K562 (cell line): ENCODE results near the gene ZMYM4. TPM values are rescaled to one million over a fixed set of nuclear protein-coding genes. Genes with fewer than 3 reads are reported as not detected.

Source experiments
- CTBP1 ChIP-seq: fragments of 450-650 bp; IDR thresholded peaks from 2 replicates; pipeline ENCODE4 v1.6.1; 2016; ENCODE audit warnings: borderline replicate concordance
- DNMT1 ChIP-seq: fragments of 450-650 bp; IDR thresholded peaks from 2 replicates; pipeline ENCODE4 v1.6.1; 2016; ENCODE audit warnings: antibody characterized with exemption, mild to moderate bottlenecking
- EP300 ChIP-seq: IDR thresholded peaks from 2 replicates; pipeline ENCODE4 v1.6.1; 2012; ENCODE audit warnings: low read length, improper control_type of control experiment
- ESRRB ChIP-seq: fragments of 250-450 bp; sonication (Bioruptor Pico); IDR thresholded peaks from 2 replicates; pipeline ENCODE4 v1.5.0; 2020; ENCODE audit warnings: mild to moderate bottlenecking, moderate library complexity, borderline replicate concordance
- ETV1 ChIP-seq: fragments of 450-650 bp; conservative IDR thresholded peaks from 2 replicates; pipeline ENCODE4 v1.6.1; 2016; ENCODE audit warnings: missing genetic modification characterization, control low read depth, low read depth, missing compliant biosample characterization
- FOXK2 ChIP-seq, 2 experiments: fragments of 450-650 bp; IDR thresholded peaks in 1 of 2; conservative IDR thresholded peaks in 1 of 2; 2 replicates each; pipeline ENCODE4 v1.6.1; 2016; ENCODE audit warnings: low read depth in 2 of 2, mild to moderate bottlenecking in 1 of 2
- HDAC3 ChIP-seq: fragments of 450-650 bp; IDR thresholded peaks from 2 replicates; pipeline ENCODE4 v1.6.1; 2018; ENCODE audit warnings: borderline replicate concordance, mild to moderate bottlenecking, moderate library complexity; ENCODE audit not compliant: partially characterized antibody
- HMG20B ChIP-seq: fragments of 250-450 bp; sonication (Bioruptor Pico); IDR thresholded peaks from 2 replicates; pipeline ENCODE4 v1.5.0; 2021; ENCODE audit warnings: mild to moderate bottlenecking
- JUND ChIP-seq, 2 experiments: IDR thresholded peaks; 2 replicates in 1 of 2; 3 replicates in 1 of 2; pipeline ENCODE4 v1.6.1; 2011; ENCODE audit warnings: borderline replicate concordance in 2 of 2, low read depth in 2 of 2, low read length in 2 of 2, improper control_type of control experiment in 1 of 2, missing biosample characterization in 1 of 2, missing genetic modification characterization in 1 of 2, missing genetic modification reagents in 1 of 2
- L3MBTL2 ChIP-seq: fragments of 450-650 bp; IDR thresholded peaks from 2 replicates; pipeline ENCODE4 v1.6.1; 2016; ENCODE audit warnings: mild to moderate bottlenecking, moderate library complexity
- MYBL2 ChIP-seq, 2 experiments: fragments of 450-650 bp in 1 of 2; sonication (generic) in 1 of 2; formaldehyde crosslinking in 1 of 2; IDR thresholded peaks; 2 replicates each; pipeline versions ENCODE4 v1.6.1 to v1.8.1; 2017 to 2022; ENCODE audit warnings: borderline replicate concordance in 1 of 2, inconsistent platforms in 1 of 2, low read depth in 1 of 2, mild to moderate bottlenecking in 1 of 2, missing genetic modification reagents in 1 of 2, moderate library complexity in 1 of 2
- MYC ChIP-seq, 2 experiments: fragments of 250-450 bp in 1 of 2; sonication (Bioruptor Pico) in 1 of 2; IDR thresholded peaks; 2 replicates each; pipeline versions ENCODE4 v1.5.1 to v1.6.1; 2012 to 2021; ENCODE audit warnings: low read depth in 2 of 2, borderline replicate concordance in 1 of 2, improper control_type of control experiment in 1 of 2, low read length in 1 of 2, mild to moderate bottlenecking in 1 of 2, moderate library complexity in 1 of 2
- NCOA4 ChIP-seq: fragments of 450-650 bp; IDR thresholded peaks from 2 replicates; pipeline ENCODE4 v1.6.1; 2018; ENCODE audit warnings: mild to moderate bottlenecking; ENCODE audit not compliant: partially characterized antibody
- NCOR1 ChIP-seq: fragments of 450-650 bp; IDR thresholded peaks from 2 replicates; pipeline ENCODE4 v1.6.1; 2016; ENCODE audit warnings: mild to moderate bottlenecking, moderate library complexity
- PTTG1 ChIP-seq: fragments of 450-650 bp; IDR thresholded peaks from 2 replicates; pipeline ENCODE4 v1.6.1; 2016; ENCODE audit warnings: low read depth, mild to moderate bottlenecking, missing genetic modification characterization, missing compliant biosample characterization
- RNF219 ChIP-seq: fragments of 250-450 bp; sonication (Bioruptor Pico); IDR thresholded peaks from 2 replicates; pipeline ENCODE4 v1.5.0; 2022; ENCODE audit warnings: mild to moderate bottlenecking
- SMARCE1 ChIP-seq: fragments of 450-650 bp; IDR thresholded peaks from 2 replicates; pipeline ENCODE4 v1.7.1; 2016; ENCODE audit warnings: mild to moderate bottlenecking
- SOX6 ChIP-seq: fragments of 450-650 bp; IDR thresholded peaks from 2 replicates; pipeline ENCODE4 v1.6.1; 2014; ENCODE audit warnings: mild to moderate bottlenecking
- SRSF1 ChIP-seq: fragments of 200-400 bp; formaldehyde crosslinking; IDR thresholded peaks from 2 replicates; pipeline ENCODE4 v1.6.1; 2017; ENCODE audit warnings: mild to moderate bottlenecking, low read depth, low read length, moderate library complexity
- ZNF134 ChIP-seq: fragments of 250-450 bp; sonication (Bioruptor Pico); conservative IDR thresholded peaks from 2 replicates; pipeline ENCODE4 v1.4.0; 2020
- ZNF146 ChIP-seq: IDR thresholded peaks from one replicate; pipeline ENCODE4 v1.6.1; 2018; ENCODE audit warnings: missing compliant biosample characterization; ENCODE audit not compliant: unreplicated experiment
- ZNF175 ChIP-seq: fragments of 200-800 bp; sonication (Bioruptor generic); IDR thresholded peaks from 2 replicates; pipeline ENCODE4 v1.6.1; 2016; ENCODE audit warnings: low read depth, mild to moderate bottlenecking, missing genetic modification characterization, missing compliant biosample characterization
- ZNF239 ChIP-seq: fragments of 250-450 bp; sonication (Bioruptor Pico); IDR thresholded peaks from 2 replicates; pipeline ENCODE4 v1.4.0; 2020; ENCODE audit warnings: mild to moderate bottlenecking
- ZNF263 ChIP-seq: sonication (generic); formaldehyde crosslinking; IDR thresholded peaks from 2 replicates; pipeline ENCODE4 v1.8.0; 2022; ENCODE audit warnings: mild to moderate bottlenecking, missing genetic modification reagents, borderline replicate concordance
- ZNF274 ChIP-seq: IDR thresholded peaks from 2 replicates; pipeline ENCODE4 v1.6.1; 2011; ENCODE audit warnings: low read depth, mild to moderate bottlenecking, low read length, moderate library complexity, borderline replicate concordance
- ZNF717 ChIP-seq: fragments of 250-450 bp; sonication (Bioruptor Pico); IDR thresholded peaks from 2 replicates; pipeline ENCODE4 v1.5.0; 2021
- ZNF830 ChIP-seq: fragments of 250-450 bp; sonication (Bioruptor Pico); IDR thresholded peaks from 2 replicates; pipeline ENCODE4 v1.5.0; 2021; ENCODE audit warnings: mild to moderate bottlenecking
- polyA plus RNA-seq, 8 experiments: library from polyadenylated mRNA; depleted of rRNA in 4 of 8; stranded (reverse) in 5 of 8; unstranded in 3 of 8; fragments of >200 nt; fragmentation: Nextera tagmentation in 2 of 8; fragmentation: Illumina TruSeq in 1 of 8; extraction: Ambion mirVana in 2 of 8; extraction: Trizol in 1 of 8; gene quantifications; 2 replicates each; pipeline versions ENCODE4 v1.2.1 to v1.2.3, GENCODE V29; 2011 to 2014; ENCODE audit warnings: inconsistent platforms in 1 of 8, missing spikeins in 1 of 8
- total RNA-seq, 7 experiments: library from RNA; depleted of rRNA in 6 of 7; stranded (reverse); fragments of >200 nt in 6 of 7; fragmentation: Illumina TruSeq in 2 of 7; extraction: Trizol in 2 of 7; gene quantifications; 2 replicates each; pipeline versions ENCODE4 v1.2.1 to v1.2.3, GENCODE V29; 2011 to 2021; ENCODE audit warnings: low replicate concordance in 1 of 7
- TF ChIP-seq, protein P1 (sequence below): IDR thresholded peaks from 3 replicates; pipeline ENCODE4 v1.6.1; 2011; ENCODE audit warnings: borderline replicate concordance, mild to moderate bottlenecking; ENCODE audit not compliant: insufficient read length, insufficient read depth

The ZMYM4 gene
- total and polyA plus RNA-seq, 9 of the 15 experiments (the other 6 are each of a cell fraction or from before 2014, with no cell fraction given): 15.2 to 77.2 (median 63.3) TPM

DNA sequence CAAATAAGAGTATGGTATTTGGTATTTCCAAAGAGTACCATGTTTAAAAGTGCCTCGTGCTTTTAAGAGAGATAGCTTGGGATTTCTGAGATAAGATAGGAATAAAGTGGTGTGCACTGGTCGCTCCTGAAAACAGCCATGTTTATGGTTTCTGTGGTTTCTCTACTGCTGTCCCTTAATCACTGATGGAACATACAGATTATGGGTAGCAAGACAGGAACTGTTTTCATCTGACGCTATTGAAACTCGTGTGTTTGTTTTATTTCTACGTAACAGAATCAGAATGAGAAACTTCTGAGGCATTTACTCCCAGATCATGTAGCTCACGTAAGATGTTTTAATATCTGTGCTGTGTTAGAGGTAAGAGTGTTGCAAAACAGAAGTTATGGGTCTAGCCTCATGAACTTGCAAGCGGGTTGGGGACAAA lies 162.7 kb downstream of the ZMYM4 start (continued):
- TF ChIP-seq FOXK2 (conservative IDR thresholded peaks at IDR 0.05 in 1 of 2, IDR thresholded peaks at IDR 0.05 in 1 of 2; ENCODE audit: low read depth in 2 of 2): peak; percentile 63 to 65; a peak in 2 of 4 replicates
- no peak for TF ChIP-seq DNMT1
- no peak for TF ChIP-seq NCOR1
- TF ChIP-seq ZNF263 (CRISPR knock-in tag): no peak
- TF ChIP-seq SOX6: peak; percentile 62; the same call in 1 of the 2 replicates
- TF ChIP-seq SMARCE1: peak; percentile 75; the same call in 1 of the 2 replicates
- TF ChIP-seq, protein P1, sequence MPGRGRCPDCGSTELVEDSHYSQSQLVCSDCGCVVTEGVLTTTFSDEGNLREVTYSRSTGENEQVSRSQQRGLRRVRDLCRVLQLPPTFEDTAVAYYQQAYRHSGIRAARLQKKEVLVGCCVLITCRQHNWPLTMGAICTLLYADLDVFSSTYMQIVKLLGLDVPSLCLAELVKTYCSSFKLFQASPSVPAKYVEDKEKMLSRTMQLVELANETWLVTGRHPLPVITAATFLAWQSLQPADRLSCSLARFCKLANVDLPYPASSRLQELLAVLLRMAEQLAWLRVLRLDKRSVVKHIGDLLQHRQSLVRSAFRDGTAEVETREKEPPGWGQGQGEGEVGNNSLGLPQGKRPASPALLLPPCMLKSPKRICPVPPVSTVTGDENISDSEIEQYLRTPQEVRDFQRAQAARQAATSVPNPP: no peak
- TF ChIP-seq EP300: no peak
- no peak for TF ChIP-seq ESRRB (CRISPR knock-in tag)
- peak; percentile 65 for TF ChIP-seq MYC (IDR thresholded peaks at IDR 0.05; ENCODE audit: low read depth, low read length)
- TF ChIP-seq MYC (CRISPR knock-in tag; IDR thresholded peaks at IDR 0.05; ENCODE audit: borderline replicate concordance, low read depth): no peak
- TF ChIP-seq RNF219 (CRISPR knock-in tag): no peak
- TF ChIP-seq CTBP1: peak; percentile 26; the same call in 1 of the 2 replicates
- TF ChIP-seq ZNF175: no peak
- no peak for TF ChIP-seq ZNF717 (CRISPR knock-in tag)
- no peak for TF ChIP-seq SRSF1
- no peak for TF ChIP-seq MYBL2 (IDR thresholded peaks at IDR 0.05; ENCODE audit: low read depth)
- no peak for TF ChIP-seq MYBL2 (CRISPR knock-in tag; IDR thresholded peaks at IDR 0.05; ENCODE audit: borderline replicate concordance)
- TF ChIP-seq JUND (IDR thresholded peaks at IDR 0.05; ENCODE audit: borderline replicate concordance, low read depth, low read length): no peak
- peak; percentile 41; the same call in 1 of the 3 replicates for TF ChIP-seq JUND (tag; IDR thresholded peaks at IDR 0.05; ENCODE audit: borderline replicate concordance, low read depth, low read length)
- no peak for TF ChIP-seq HMG20B (CRISPR knock-in tag)
- no peak for TF ChIP-seq HDAC3
- peak; percentile 64 for TF ChIP-seq L3MBTL2
- TF ChIP-seq ZNF274: no peak
- TF ChIP-seq ZNF134 (CRISPR knock-in tag): no peak
- no peak for TF ChIP-seq ZNF146 (CRISPR knock-in tag)
- TF ChIP-seq ZNF239 (CRISPR knock-in tag): no peak
- no peak for TF ChIP-seq ETV1 (tag)
- TF ChIP-seq NCOA4: no peak
- TF ChIP-seq PTTG1 (tag): no peak
- no peak for TF ChIP-seq ZNF830 (CRISPR knock-in tag)
